Measurements from ENCODE around the gene ADCY7. TPM values are rescaled to one million over a fixed set of nuclear protein-coding genes. Genes with fewer than 3 reads are reported as not detected.

Gene ADCY7
- total RNA-seq, 1 experiment from 2014 or later: 34.2 TPM

GRCh38 chr16:50363656-50364055 lies 97.3 kb downstream of the ADCY7 start:
- Histone ChIP-seq H4K20me1 (ENCODE audit: insufficient read depth) (peaks cover 6% of the 10 kb centered on the region; the same call in 1 of the 2 replicates), H2AFZ (ENCODE audit: low read depth, low read length, poor library complexity, severe bottlenecking) (no peak overlapping the region), H3K36me3 (ENCODE audit: control insufficient read depth in 1 of 2, insufficient read depth in 2 of 2, low read length in 2 of 2) (peaks cover 36 to 49% of the 10 kb centered on the region in 2 experiments), H3K27ac (ENCODE audit: low read depth, low read length) (no peak overlapping the region), H3K79me2 (ENCODE audit: insufficient read depth, low read length) (peaks cover 98% of the 10 kb centered on the region), H3K4me3 (replicated peaks in 1 of 2; ENCODE audit: low read depth in 1 of 2, low read length in 2 of 2) (no peak overlapping the region), H3K9ac (ENCODE audit: low read length) (no peak overlapping the region), H3K9me2 (ENCODE audit: insufficient read depth) (no peaks in the 10 kb centered on the region), H3K27me3 (ENCODE audit: insufficient read depth, low read length) (no peaks in the 10 kb centered on the region), H3K4me1 (ENCODE audit: control insufficient read depth in 1 of 2, insufficient read depth in 2 of 2, low read length in 2 of 2) (peaks cover 8 to 10% of the 10 kb centered on the region in 2 experiments; a peak in 3 of 4 replicates), H3K9me3 (ENCODE audit: control insufficient read depth in 1 of 2, insufficient read depth in 1 of 2, low read depth in 1 of 2, low read length in 2 of 2) (no peaks in the 10 kb centered on the region), H3K4me2 (ENCODE audit: low read length) (no peak overlapping the region)
- TF ChIP-seq SP1 (IDR thresholded peaks at IDR 0.05; ENCODE audit: low read depth): no peak
- no peak for TF ChIP-seq ZNF274 (IDR thresholded peaks at IDR 0.05; ENCODE audit: low read depth, low read length)
- TF ChIP-seq FOSL1 (IDR thresholded peaks at IDR 0.05; ENCODE audit: low read depth): no peak
- no peak for TF ChIP-seq CEBPB (IDR thresholded peaks at IDR 0.05; ENCODE audit: low read depth)
- TF ChIP-seq ZBTB33 (IDR thresholded peaks at IDR 0.05; ENCODE audit: extremely low read depth, insufficient replicate concordance, low read length): no peak
- TF ChIP-seq ZFX (IDR thresholded peaks at IDR 0.05): no peak
- TF ChIP-seq EZH2phosphoT487 (IDR thresholded peaks at IDR 0.05; ENCODE audit: borderline replicate concordance): no peak
- no peak for TF ChIP-seq TCF7L2 (IDR thresholded peaks at IDR 0.05; ENCODE audit: borderline replicate concordance, extremely low read depth, insufficient read depth, insufficient read length)
- ATAC-seq: no peak
- CTCF ChIA-PET: interaction anchor here (1.4 kb wide), 1 partner anchor 9 kb away, joined by 3 read pairs; no protein-coding TSS in a partner anchor
- POLR2A ChIA-PET: no interaction called here
- RAD21 ChIA-PET (ENCODE audit: low non-redundant PET in 1 of 2, low total read pairs in 2 of 2, uncharacterized antibody in 2 of 2, unreplicated experiment in 2 of 2): no interaction called here
- no peak for DNase-seq (ENCODE audit: low read depth, low spot score)
- intact Hi-C loops (cut with micrococcal nuclease): no loop called here
- BruUV-seq (replicated peaks): no TSS peak
